Astrocyte of the cerebellum (primary cell): ENCODE measurements around the gene IGFBP7.

Experiments
- DNase-seq: peaks from one replicate; pipeline ENCODE4 v3.0.0-alpha.2; 2011; ENCODE audit warnings: low read depth
- H3K4me3 ChIP-seq: 2 replicates; pipeline ENCODE4 v1.5.1; 2011; ENCODE audit warnings: mild to moderate bottlenecking, low read depth, low read length, moderate library complexity
- CTCF ChIP-seq: IDR thresholded peaks from 2 replicates; pipeline ENCODE4 v1.5.1; 2012; ENCODE audit warnings: low read length, low read depth, moderate library complexity, mild to moderate bottlenecking; ENCODE audit errors: missing control alignments
- in situ Hi-C: cut with HindIII; loops from 2 replicates; pipeline ENCODE4 v1.10.0; 2017; ENCODE audit warnings: low sequenced_read_pairs

Gene IGFBP7

GRCh38 chr4:57085278-57085677 is 24.9 kb downstream of the IGFBP7 start:
- H3K4me3 ChIP-seq, result no peak overlapping the region
- no peak for DNase-seq
- in situ Hi-C loops, result no loop called here
- TF ChIP-seq CTCF, result no peak

GRCh38 chr4:57084360-57084759 is 25.8 kb downstream of the IGFBP7 start:
- no peak overlapping the region for H3K4me3 ChIP-seq
- no peak for TF ChIP-seq CTCF
- in situ Hi-C loops, result no loop called here
- no peak for DNase-seq

GRCh38 chr4:57083090-57083489 is 27.1 kb downstream of the IGFBP7 start:
- TF ChIP-seq CTCF, result no peak
- no peak overlapping the region for H3K4me3 ChIP-seq
- in situ Hi-C loops, result no loop called here
- DNase-seq, result no peak

GRCh38 chr4:57081651-57082621 is 28.2 kb downstream of the IGFBP7 start:
- H3K4me3 ChIP-seq, result no peak overlapping the region
- no peak for DNase-seq
- no peak for TF ChIP-seq CTCF
- in situ Hi-C loops, result no loop called here

GRCh38 chr4:57080781-57081650 is 29.2 kb downstream of the IGFBP7 start:
- H3K4me3 ChIP-seq, result no peak overlapping the region
- TF ChIP-seq CTCF, result no peak
- DNase-seq, result peak; percentile 86
- in situ Hi-C loops, result no loop called here

- DNase-seq, result no peak
- H3K4me3 ChIP-seq, result no peak overlapping the region
- in situ Hi-C loops, result no loop called here
- no peak for TF ChIP-seq CTCF
Measured at GRCh38 chr4:57078685-57079521, 31.3 kb downstream of the IGFBP7 start.
